Measurements from ENCODE around the gene TBC1D32.
"Not testable (repeated sequence)": the region's sequence is repeated elsewhere in the genome, so short reads cannot be mapped to it uniquely, and the experiment has no call there.

TBC1D32 gene

DNA sequence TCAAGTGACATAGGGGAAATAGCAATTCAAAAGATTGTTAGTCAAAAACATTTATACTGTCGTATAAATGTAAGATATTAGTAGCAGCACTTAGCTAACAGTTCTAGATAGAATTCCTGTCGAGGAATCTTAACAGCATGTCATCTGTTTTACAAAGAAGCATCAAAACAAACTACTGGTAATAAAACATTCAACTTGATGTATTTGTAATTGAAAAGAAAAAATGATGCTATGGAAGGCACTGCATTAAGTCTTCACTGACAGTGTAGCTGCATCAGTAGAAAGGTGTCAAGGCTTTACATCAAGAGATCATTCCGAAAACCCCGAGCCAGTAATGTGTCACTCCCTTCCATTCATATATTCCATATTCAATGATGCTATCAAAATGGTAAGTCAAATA lies 223.5 kb downstream of the TBC1D32 start:
- DNase-seq = no peak

DNA sequence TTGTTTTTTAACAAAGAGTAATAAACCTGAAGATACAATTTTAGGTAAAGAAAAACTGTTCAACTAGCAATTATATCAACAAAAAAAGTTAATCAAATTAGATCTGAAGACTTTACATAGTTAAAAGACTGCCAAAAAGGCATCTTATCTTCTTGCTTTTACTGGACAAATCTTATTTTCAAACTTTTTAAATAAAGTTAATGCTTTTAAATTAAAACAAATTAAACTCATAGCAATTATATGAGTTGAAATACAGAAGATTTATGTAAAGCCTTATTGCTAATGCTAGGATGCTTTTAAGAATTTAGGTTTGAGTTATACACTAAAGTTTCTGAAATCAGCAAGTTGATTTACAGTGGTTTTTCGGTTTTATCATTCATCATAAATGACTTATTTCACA lies 227.3 kb downstream of the TBC1D32 start:
- DNase-seq = no peak

DNA sequence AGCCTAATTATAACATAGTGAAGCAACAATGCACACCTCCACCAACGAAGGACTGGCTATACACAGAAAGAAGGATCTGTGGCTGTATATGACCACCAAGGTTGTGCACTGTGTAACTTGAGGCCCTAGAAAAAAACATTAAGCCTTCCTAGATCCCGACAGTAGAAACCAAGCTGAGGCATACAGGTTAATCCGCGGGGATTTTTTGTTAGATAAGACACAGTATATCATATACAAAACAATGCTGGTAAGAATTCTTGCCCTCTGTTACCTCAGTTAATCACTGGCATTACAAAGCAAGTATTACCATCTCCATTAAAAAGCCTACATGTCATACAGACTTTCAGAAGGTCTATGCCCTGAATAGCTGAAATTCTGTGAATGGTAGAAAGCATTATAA lies 228.8 kb downstream of the TBC1D32 start:
- DNase-seq = no peak

DNA sequence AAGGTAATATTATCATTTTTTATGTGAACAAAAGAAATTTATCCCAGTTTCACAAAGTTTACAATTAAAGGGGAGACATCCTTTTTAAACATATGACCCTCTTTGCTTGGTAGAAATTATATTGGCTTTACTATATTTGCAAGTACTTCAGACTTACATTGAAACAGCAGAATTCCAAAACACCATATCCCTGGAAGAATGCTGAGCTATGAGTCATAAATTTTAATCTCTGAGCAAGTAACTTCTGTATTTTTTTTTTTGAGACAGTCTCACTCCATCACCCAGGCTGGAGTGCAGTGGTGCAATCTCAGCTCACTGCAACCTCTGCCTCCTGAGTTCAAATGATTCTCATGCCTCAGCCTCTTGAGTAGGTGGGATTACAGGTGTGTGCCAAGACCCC lies 240.4 kb downstream of the TBC1D32 start:
- no peak for DNase-seq

DNA sequence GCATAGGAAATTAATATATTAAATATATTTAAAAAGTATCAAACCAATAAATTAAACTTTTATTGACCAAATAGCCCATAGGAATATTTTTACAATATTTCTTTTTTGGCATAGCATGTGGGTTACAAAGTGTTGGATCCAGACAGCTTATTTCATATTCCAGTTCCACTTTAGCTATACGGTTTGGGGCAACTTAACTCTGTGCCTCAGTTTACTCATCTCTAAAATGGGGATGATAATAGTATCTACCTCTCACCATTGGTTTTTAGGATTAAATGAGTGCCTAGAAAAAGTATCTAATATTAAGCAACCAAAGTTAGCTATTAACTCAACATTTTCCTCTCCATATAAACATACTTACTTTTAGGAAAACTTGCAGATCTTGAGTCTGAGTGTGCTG lies 243.8 kb downstream of the TBC1D32 start:
- DNase-seq = no peak

DNA sequence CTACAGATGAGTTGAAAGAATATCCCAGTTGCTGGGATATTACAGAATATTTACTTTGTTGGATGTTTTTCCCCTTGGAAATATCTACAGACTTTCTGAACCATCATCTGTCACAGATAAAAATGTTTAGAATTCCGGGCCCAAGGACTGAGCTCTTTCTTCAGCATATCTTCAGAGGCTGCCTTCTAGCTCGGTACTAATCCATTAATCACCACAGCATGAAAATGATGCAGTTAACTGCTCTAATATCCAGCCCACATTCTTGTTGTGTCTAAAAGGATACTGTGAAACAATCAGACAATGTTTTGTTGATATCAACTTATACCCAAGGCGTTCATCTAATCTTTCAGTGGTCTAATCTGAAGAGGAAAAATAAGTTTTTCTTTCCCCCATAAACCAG lies 247.4 kb downstream of the TBC1D32 start:
- DNase-seq = no peak

DNA sequence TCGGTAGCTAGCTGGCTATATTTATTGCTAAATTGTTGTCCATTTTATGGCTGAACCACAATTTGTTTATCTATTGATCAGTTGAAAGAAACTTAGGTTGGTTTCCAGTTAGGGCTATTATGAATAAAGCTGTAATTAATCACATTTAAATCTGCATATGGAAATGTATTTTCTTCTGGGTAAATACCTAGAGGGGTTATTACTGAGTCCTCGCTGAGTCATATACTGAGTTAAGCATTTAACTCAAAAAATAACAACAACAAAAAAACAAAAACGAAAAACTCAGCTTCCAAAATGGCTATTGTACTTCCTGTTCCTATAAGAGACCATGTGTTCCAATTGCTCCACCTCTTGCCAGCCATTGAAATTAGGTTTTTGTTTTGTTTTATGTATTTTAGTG lies 258.2 kb downstream of the TBC1D32 start:
- no peak for DNase-seq

DNA sequence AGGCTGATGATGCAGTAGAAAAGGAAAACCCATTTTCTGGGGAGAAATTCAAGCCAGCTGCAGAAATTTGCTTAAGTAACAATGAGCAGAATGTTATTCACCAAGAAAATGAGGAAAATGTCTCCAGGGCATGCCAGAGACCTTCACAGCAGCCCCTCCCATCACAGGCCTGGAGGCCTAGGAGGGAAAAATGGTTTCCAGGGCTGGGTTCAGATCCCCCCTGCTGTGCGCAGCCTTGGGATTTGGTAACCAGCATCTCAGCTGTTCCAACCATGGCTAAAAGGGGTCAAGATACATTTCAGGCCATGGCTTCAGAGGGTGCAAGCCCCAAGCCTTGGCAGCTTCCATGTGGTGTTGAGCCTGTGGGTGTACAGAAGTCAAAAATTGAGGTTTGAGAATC lies 265.5 kb downstream of the TBC1D32 start:
- DNase-seq = not testable (repeated sequence)

DNA sequence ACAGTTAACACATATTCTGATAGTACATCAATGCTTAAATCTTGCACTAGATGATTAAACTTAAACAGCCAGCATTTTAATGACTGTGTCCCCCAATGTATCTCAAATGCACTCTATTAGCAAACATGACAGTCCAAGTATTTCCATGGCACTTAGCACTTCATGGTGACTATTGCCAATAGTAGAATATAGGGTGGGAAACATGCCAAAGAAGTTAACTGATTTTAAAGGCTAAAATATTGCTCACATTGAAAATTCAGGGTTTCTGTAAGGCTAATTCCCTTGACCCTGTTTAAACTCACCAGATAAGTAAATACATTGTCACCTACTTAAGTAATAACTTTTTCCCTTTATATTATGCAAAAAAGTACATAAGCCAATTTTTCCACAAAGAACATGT lies 266.9 kb downstream of the TBC1D32 start:
- no peak for DNase-seq

DNA sequence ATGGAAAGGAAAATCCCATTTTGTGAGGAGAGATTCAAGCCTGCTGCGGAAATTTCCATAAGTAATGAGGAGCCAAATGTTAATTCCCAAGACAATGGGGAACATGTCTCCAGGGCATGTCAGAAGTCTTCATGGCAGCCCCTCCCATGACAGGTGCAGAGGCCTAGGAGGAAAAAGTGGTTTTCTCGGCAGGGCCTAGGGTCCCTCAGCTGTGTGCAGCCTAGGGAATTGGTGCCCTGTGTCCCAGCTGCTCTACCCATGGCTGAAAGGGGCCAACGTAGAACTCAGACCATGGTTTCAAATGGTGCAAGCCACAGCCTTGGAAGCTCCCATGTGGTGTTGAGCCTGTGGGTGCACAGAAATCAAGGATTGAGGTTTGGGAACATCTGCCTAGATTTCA lies 269.9 kb downstream of the TBC1D32 start:
- DNase-seq = no peak

DNA sequence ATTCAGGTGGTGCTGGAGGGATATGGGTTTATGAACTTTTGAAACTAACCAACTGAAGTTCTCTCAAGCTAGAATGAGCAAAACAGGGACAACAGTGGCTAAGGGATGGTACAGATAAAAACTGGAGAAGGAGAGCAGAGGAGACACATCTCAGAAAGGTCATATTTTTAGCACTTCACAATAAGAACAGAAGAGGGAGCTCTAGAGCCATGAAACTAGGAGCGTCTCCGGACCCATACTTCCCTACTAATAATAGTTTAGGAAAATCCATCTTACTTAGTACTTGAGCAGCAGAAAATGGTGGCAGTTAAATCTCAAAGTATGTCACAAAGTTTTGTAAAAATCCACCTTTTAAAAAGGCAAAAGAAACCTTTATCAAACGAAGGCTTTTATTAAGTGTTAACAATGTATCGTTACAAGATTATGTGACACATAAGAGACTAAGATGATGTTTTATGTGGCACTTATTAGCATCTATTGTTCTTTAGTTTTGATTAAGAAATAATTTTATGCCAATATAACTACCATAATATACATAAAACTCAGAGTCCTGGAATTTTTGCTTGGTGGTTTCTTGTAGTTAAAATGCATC lies 278.6 kb downstream of the TBC1D32 start:
- DNase-seq = no peak

DNA sequence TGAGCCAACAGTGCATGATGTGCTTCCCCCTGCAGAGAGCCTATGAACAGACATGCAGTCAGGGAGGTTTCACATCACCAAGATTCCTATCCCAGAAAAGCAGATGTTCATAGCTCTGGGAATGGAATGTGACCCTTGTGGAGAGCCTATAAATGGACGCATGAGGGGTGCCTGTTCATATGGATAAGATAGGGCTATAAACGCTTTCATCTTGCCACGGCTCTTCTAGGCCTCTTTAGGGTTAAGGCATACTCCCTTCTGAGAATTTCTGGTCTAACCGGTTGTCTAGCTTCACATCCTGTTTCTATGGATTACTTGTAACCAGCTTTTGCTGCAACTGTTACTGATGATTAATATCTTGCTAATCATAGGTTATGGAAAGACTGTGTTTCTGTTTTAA lies 285.7 kb downstream of the TBC1D32 start:
- DNase-seq = not testable (repeated sequence)

DNA sequence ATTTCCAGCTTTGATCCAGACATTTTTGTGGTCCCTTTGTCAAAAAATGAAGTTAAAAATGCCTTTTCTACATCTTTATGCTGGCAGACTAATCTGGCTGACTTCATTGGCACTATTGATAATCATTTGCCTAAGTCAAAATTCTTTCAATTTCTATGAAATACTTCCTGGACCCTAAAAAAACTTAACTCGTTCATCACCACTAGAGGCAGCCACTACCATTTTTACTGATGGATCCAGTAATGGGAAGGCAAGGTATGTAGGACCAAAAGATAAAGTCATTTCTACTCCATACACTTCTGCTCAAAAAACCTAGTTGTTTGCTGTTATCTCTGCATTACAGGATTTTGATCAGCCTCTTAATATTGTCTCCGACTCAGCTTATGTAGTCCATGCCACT lies 289.4 kb downstream of the TBC1D32 start:
- not testable (repeated sequence) for DNase-seq

DNA sequence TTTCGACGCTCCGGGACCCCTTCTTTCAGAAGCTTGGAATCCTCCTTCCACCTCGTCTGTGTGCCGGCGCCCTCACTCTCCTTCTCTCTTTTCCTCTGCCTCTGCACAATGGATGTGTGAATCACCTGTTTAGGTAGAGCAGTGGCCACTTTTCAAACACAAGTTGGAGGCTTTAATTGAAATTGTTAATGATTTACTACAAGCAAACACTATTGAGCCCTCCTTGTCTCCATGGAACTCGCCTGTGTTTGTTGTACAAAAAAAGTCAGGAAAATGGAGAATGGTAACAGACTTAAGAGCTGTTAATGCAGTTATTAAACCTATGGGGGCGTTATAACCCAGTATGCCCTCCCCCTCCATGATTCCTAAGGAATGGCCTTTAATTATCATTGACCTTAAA lies 290.6 kb downstream of the TBC1D32 start:
- DNase-seq = not testable (repeated sequence)

DNA sequence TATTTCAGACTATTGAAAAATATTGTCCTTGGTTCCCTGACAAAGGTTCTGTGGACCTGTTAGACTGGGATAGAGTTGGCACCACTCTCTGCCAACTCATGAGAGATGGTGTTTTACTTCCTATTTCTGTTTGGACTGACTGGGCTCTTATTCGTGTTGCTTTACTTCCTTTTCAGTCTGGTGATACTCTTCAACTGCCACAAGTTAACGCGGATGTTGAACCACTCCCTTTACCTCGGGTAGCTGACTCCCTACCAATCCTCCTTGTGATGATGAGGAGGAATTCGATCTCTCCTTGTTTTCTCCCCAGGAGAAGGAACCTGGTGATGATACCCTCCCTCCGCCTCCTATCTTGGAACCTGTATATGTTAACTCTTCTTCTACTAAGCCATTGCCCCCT lies 291.1 kb downstream of the TBC1D32 start:
- not testable (repeated sequence) for DNase-seq

DNA sequence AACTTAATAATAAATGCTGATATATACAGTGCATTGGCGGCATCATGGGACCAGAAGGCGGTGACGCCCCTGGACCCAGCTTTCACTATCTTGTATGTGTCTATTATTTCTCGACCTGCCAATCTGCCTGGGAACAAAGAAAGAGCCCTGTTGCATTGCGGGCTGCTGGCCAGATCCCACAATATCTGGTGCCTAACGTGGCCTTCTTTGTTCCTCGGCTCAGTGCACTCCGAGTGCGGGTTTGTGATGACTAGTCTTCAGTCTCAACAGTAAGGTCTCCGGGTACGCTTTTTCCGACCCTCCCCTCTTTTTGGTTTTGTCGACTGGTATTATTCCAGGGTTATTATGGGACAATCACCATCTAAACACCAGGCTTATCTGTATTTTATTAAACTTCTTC lies 291.5 kb downstream of the TBC1D32 start:
- no peak for DNase-seq

DNA sequence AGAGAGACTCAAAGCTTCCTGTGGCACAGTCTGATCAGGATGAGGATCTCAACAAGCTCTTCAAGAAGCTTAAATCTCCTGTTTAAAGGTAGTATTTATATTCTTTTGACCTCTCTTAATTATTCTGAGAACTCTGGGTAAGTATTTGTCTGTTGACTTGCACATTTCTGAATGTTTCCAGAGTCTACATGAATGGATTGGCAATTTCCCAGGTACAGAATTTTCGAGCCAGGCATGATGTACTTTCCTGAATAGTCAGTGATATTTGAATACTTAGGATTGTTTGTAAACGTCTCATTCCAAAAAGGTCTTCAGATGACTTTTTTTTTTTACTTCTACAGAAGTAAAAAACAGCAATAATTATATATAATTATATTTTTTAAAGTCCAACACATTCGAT lies 293.4 kb downstream of the TBC1D32 start:
- DNase-seq = no peak

DNA sequence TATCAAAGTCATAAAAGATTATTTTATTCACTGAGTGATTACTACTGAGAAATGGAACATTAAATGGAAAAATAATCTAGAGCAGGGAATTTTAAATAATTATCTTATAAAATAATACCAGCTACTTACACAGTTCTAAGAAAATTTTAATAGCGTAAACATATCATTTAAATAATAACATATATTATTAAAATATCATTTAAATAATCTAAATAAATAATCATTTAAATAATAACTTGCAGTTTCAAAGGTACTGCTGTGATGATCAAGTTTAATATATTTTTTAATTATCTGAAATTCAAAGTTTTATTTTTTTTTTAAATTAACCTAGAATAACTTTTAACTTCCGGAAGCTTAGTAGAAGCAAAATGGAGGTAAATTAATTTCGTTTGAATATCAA lies 301.2 kb downstream of the TBC1D32 start:
- no peak for DNase-seq

DNA sequence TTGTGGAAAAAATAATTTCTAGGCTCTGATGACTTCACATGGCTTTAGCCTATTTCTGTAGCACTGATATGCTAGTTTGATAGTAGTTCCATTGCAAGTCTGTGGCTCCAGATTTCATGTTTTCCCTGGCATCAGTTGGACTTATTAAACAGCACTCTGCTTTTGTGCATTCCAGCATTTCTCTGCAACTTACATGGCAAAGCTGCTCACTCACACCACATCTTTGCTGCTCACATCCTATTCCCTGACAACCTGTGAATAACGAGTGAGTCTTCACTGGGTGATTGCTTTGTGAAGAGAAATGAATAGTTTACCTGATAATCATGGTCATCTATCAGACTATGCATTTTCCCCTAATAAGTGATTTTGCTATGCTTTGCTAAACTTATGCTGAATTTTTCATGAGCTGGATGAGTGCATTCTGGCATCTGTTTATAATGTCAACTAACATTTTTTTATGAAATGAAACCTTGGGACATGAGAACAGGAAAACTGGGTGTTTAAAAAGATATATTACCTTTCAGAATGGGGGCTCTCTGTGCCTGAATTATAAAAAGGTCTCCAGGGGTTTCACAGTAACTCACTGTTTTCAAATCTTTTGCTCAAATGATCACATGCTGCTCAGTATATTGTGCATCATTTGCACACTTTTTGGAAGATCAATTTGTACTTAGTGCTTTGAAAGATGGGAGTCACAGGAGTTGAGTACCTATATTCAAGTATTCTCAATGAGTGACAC lies 301.8 kb downstream of the TBC1D32 start:
- no peak for DNase-seq

All from cerebellar nuclear complex (tissue), 1 donor.